ENCODE measurements around the gene TM4SF5. TPM values are rescaled to one million over a fixed set of nuclear protein-coding genes. Genes with fewer than 3 reads are reported as not detected.

TM4SF5 gene
- total RNA-seq, 1 donor from 2014 or later: not detected

DNA sequence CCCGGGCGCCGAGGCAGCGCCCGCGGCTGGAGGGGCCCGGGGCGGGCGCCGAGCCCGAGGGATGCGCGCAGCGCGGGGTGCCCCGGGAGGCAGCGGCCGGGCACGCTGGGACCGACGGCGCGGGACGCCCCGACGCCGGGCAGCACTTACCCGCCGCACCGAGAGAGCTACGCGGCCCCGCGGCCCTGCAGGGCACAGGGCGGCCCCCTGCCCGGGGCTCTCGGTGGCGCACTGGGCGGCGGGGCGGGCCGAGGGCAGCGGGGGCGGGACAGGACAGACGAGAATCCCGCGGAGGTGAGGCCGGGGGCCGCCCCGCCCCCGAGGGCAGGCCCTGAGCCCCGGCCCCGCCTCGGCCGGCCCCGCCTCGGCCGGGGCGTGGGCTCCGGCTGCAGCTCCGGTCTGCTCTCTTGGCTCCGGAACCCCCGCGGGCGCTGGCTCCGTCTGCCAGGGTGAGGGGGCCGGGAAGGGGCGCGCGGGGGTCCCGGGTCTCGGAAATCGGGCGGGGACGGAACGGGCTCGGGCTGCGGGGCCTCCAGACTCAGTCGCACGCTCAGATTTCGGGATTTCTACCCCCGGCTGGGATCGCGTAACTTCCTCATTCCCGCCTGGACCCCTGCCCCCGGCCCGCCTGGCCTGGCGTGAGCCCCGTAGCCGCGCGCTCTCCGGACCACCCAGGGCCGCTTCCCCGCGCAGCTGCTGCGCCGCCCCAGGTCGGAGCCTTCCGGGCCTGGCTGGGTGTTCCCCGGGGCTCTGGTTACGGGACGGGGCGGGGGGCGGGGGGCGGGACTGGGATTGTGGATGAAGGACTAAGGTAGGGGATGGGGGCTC is 35.3 kb downstream of the TM4SF5 start, which contains the start of gene PLD2:
PLD2 (plus strand) TSS at position 376 of the 828 bp plus-strand sequence. CDS start 621 bp downstream, outside the sequence.
- Mint-ChIP-seq H3K27me3 (ENCODE audit: low read depth) (no peaks in the 10 kb centered on the region), H3K9me3 (no peaks in the 10 kb centered on the region), H3K27ac (no peak within 1 kb of the TSS), H3K4me3 (ENCODE audit: low read depth) (peak within 1 kb of the TSS; percentile 77), H3K36me3 (ENCODE audit: low read depth) (peaks cover 10% of the 10 kb centered on the region), H3K4me1 (ENCODE audit: low read depth) (peaks cover 11% of the 10 kb centered on the region)
- intact Hi-C loops (cut with micrococcal nuclease): no loop called here
- peak; percentile 85 for DNase-seq (ENCODE audit: low spot score)

DNA sequence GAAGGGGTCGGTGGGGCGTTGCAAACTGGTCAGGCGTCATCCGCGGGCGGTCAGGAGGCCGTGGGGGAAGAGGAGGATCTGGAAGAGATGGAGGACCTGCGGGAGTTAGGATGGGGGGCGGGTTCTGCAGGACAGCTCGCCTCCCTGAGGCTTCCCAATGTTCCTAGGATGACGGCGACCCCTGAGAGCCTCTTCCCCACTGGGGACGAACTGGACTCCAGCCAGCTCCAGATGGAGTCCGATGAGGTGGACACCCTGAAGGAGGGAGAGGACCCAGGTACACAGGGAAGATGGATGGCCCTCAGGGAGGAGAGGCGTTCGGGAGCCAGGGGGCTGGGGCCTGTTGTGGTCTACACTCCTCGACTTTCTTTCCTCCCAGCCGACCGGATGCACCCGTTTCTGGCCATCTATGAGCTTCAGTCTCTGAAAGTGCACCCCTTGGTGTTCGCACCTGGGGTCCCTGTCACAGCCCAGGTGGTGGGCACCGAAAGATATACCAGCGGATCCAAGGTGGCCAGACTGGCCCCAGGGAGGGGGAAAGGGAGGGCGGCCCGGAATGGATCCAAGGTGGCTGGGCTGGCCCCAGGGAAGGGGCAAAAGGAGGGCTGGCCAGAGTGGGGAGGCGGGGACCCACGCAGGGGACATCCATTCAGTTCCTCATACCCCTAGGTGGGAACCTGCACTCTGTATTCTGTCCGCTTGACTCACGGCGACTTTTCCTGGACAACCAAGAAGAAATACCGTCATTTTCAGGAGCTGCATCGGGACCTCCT is 36.1 kb downstream of the TM4SF5 start:
- Mint-ChIP-seq H3K9me3 (no peaks in the 10 kb centered on the region), H3K4me3 (ENCODE audit: low read depth) (peak overlapping the region; percentile 77), H3K4me1 (ENCODE audit: low read depth) (peaks cover 11% of the 10 kb centered on the region), H3K27me3 (ENCODE audit: low read depth) (no peaks in the 10 kb centered on the region), H3K27ac (no peak overlapping the region), H3K36me3 (ENCODE audit: low read depth) (peaks cover 10% of the 10 kb centered on the region)
- DNase-seq (ENCODE audit: low spot score): no peak
- intact Hi-C loops (cut with micrococcal nuclease): no loop called here

DNA sequence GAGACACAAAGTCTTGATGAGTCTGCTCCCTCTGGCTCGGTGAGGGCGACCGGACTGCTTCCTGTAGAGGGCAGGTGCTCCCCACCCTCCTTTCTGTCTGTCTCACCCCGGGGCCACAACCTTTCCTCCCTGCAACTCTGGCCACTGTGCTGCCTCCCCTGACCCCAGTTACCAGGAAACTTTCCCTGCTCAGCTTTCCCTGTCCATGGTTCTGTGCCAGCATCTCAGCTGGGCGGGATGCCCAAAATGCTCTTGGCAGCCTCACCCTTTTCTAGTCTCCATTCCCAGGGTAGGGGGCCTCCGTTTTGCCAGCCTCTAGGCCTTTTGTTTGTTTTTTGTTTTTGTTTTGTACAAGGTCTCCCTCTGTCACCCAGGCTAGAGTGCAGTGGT is 36.7 kb downstream of the TM4SF5 start:
- Mint-ChIP-seq H3K27me3 (ENCODE audit: low read depth) (no peaks in the 10 kb centered on the region), H3K9me3 (no peaks in the 10 kb centered on the region), H3K4me1 (ENCODE audit: low read depth) (peaks cover 11% of the 10 kb centered on the region), H3K36me3 (ENCODE audit: low read depth) (peaks cover 10% of the 10 kb centered on the region), H3K27ac (no peak overlapping the region), H3K4me3 (ENCODE audit: low read depth) (peak overlapping the region; percentile 77)
- intact Hi-C loops (cut with micrococcal nuclease): no loop called here
- no peak for DNase-seq (ENCODE audit: low spot score)

DNA sequence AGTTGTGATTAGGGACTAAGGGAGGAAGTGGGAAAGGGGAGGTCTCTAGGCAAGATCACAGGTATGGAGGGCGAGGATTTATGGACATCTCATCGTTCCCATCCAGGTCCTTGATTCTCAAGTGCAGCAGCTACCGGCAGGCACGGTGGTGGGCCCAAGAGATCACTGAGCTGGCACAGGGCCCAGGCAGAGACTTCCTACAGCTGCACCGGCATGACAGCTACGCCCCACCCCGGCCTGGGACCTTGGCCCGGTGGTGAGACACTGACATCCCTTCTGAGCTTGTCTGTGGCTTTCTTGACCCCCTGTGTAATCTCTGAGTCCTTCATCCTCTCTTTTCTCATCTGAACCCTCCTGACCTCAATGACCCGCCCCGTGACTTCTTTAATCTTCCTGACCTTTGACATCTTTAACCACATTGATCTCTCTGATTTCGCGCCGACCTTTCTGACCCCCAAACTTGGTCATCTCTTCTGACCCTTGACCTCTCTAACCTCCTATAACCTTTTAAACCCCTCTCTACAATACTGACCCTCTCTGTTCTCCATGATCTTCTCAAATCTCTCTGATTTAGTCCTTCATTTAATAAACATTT is 39.1 kb downstream of the TM4SF5 start:
- DNase-seq (ENCODE audit: low spot score): no peak
- no peaks in the 10 kb centered on the region for H3K27me3 Mint-ChIP-seq (ENCODE audit: low read depth)
- no peak overlapping the region for H3K4me3 Mint-ChIP-seq (ENCODE audit: low read depth)
- H3K9me3 Mint-ChIP-seq: no peaks in the 10 kb centered on the region
- intact Hi-C loops (cut with micrococcal nuclease): no loop called here
- peaks cover 10% of the 10 kb centered on the region for H3K36me3 Mint-ChIP-seq (ENCODE audit: low read depth)
- H3K27ac Mint-ChIP-seq: no peak overlapping the region
- peaks cover 11% of the 10 kb centered on the region for H3K4me1 Mint-ChIP-seq (ENCODE audit: low read depth)

DNA sequence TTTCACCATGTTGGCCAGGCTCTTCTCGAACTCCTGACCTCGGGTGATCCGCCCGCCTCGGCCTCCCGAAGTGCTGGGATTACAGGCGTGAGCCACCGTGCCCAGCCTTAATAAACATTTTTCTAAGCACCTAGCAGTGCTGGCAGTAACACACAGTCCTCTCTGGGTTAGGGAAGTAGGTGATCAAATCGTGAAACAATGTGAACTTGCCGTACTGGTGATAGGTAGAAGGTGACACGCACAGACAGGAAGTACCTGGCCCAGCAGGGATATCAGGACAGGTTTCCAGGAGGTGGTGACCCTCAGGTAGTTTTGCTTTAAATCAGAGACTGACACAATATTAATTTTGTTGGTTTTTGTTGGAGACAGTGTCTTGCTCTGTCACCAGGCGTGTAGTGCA is 39.8 kb downstream of the TM4SF5 start:
- intact Hi-C loops (cut with micrococcal nuclease): no loop called here
- no peak overlapping the region for H3K4me3 Mint-ChIP-seq (ENCODE audit: low read depth)
- peaks cover 10% of the 10 kb centered on the region for H3K36me3 Mint-ChIP-seq (ENCODE audit: low read depth)
- H3K9me3 Mint-ChIP-seq: no peaks in the 10 kb centered on the region
- H3K4me1 Mint-ChIP-seq (ENCODE audit: low read depth): peaks cover 5% of the 10 kb centered on the region
- H3K27me3 Mint-ChIP-seq (ENCODE audit: low read depth): no peaks in the 10 kb centered on the region
- no peak for DNase-seq (ENCODE audit: low spot score)
- H3K27ac Mint-ChIP-seq: no peak overlapping the region

DNA sequence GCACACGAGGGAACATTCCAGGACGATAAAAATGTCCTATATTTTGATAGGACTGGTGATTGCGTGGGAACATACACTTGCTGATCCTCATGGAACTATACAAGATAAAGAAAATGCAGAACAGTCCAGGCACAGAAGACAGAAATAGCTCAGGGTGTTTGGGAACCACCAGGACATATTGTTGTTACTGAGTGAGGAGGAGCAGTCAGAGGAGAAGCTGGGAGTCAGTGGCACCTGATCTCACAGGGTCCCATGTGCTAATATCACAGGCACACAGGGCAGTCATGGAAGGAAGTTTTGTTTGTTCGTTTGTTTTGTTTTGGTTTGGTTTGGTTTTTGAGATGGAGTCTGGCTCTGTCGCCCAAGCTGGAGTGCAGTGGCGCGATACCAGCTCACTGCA is 41.0 kb downstream of the TM4SF5 start:
- Mint-ChIP-seq H3K36me3 (ENCODE audit: low read depth) (peaks cover 10% of the 10 kb centered on the region), H3K4me3 (ENCODE audit: low read depth) (no peak overlapping the region), H3K9me3 (no peaks in the 10 kb centered on the region), H3K27ac (no peak overlapping the region), H3K4me1 (ENCODE audit: low read depth) (peaks cover 2% of the 10 kb centered on the region), H3K27me3 (ENCODE audit: low read depth) (no peaks in the 10 kb centered on the region)
- intact Hi-C loops (cut with micrococcal nuclease): no loop called here
- DNase-seq (ENCODE audit: low spot score): no peak

DNA sequence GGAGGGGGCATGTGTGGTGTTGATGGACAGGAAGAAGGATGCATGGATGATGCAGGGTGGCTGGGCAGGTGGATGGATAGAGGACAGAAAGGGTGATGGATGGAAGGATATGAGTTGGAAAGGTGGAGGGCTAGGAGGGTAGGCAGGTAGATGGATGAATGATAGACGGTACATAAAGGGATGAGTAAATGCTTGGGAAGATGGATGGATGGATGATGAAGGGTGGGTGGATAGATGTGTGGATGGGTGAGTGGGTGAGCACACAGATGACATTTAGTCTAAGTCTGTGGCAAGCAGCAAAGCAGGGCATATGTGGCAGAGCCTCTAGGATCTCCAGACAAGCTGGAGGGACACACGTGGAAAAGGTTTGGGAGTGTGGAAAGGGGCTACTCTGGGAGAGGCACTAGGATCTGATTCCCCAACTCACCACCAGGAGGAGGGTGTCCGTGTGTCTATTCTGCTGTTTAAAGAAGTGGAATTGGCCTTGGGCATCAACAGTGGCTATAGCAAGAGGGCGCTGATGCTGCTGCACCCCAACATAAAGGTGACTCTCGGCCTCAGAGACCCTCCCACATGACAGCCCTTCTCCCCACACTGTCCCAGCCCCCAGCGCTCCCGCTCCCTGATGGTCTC is 43.5 kb downstream of the TM4SF5 start:
- Mint-ChIP-seq H3K27me3 (ENCODE audit: low read depth) (no peaks in the 10 kb centered on the region), H3K27ac (no peak overlapping the region), H3K9me3 (no peaks in the 10 kb centered on the region), H3K4me1 (ENCODE audit: low read depth) (no peaks in the 10 kb centered on the region), H3K4me3 (ENCODE audit: low read depth) (no peak overlapping the region), H3K36me3 (ENCODE audit: low read depth) (peaks cover 5% of the 10 kb centered on the region)
- intact Hi-C loops (cut with micrococcal nuclease): no loop called here
- DNase-seq (ENCODE audit: low spot score): no peak

DNA sequence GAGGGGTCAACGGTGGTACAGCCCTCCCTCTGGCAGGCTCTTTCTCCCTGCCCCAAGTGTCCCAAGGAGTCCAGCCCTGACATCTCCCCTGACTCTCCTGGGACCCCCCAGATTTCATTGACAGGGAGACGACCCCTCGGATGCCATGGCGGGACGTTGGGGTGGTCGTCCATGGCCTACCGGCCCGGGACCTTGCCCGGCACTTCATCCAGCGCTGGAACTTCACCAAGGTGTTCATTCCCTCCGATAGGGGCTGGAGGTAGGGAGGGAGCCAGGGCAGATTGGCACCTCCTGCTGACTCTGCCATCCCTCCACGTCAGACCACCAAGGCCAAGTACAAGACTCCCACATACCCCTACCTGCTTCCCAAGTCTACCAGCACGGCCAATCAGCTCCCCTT is 45.1 kb downstream of the TM4SF5 start:
- intact Hi-C loops (cut with micrococcal nuclease): no loop called here
- Mint-ChIP-seq H3K36me3 (ENCODE audit: low read depth) (no peaks in the 10 kb centered on the region), H3K4me1 (ENCODE audit: low read depth) (no peaks in the 10 kb centered on the region), H3K27ac (no peak overlapping the region), H3K9me3 (no peaks in the 10 kb centered on the region), H3K27me3 (ENCODE audit: low read depth) (no peaks in the 10 kb centered on the region), H3K4me3 (ENCODE audit: low read depth) (no peak overlapping the region)
- no peak for DNase-seq (ENCODE audit: low spot score)

DNA sequence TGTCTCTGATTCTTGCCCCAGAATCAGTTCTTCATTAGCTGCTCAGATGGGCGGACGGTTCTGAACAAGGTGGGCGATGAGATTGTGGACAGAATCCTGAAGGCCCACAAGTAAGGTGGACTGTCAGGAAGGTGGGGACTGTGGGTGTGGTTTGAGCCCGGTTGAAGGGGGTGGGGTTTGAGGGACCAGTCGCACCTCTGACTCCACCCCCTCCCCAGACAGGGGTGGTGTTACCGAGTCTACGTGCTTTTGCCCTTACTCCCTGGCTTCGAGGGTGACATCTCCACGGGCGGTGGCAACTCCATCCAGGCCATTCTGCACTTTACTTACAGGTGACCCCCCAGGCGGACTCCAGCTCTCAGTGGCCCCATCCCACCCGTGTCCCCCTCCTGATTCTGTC is 46.6 kb downstream of the TM4SF5 start:
- Mint-ChIP-seq H3K36me3 (ENCODE audit: low read depth) (no peaks in the 10 kb centered on the region), H3K9me3 (no peaks in the 10 kb centered on the region), H3K4me3 (ENCODE audit: low read depth) (no peak overlapping the region), H3K4me1 (ENCODE audit: low read depth) (no peaks in the 10 kb centered on the region), H3K27me3 (ENCODE audit: low read depth) (no peaks in the 10 kb centered on the region), H3K27ac (no peak overlapping the region)
- intact Hi-C loops (cut with micrococcal nuclease): no loop called here
- DNase-seq (ENCODE audit: low spot score): no peak

DNA sequence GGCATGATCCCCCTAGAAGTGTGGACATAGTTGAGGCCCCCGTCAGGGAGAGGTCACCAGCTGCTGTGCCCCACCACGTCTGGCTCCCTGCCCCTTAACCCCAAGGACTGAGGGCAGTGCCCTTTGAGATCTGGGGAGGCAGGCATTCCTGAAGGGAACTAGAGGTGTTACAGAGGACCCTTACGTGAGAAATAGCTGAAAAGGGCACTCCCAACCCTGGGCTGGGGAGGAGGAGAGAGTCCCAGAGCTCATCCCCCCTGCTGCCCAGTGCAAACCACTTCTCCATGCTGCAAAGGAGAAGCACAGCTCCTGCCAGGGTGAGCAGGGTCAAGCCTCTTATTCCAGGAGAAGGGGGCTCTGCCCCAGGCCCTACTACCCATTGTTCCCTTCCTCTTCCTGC is 51.1 kb downstream of the TM4SF5 start:
- no peaks in the 10 kb centered on the region for H3K36me3 Mint-ChIP-seq (ENCODE audit: low read depth)
- intact Hi-C loops (cut with micrococcal nuclease): no loop called here
- no peaks in the 10 kb centered on the region for H3K27me3 Mint-ChIP-seq (ENCODE audit: low read depth)
- no peak for DNase-seq (ENCODE audit: low spot score)
- H3K9me3 Mint-ChIP-seq: no peaks in the 10 kb centered on the region
- H3K4me1 Mint-ChIP-seq (ENCODE audit: low read depth): no peaks in the 10 kb centered on the region
- no peak overlapping the region for H3K27ac Mint-ChIP-seq
- no peak overlapping the region for H3K4me3 Mint-ChIP-seq (ENCODE audit: low read depth)

DNA sequence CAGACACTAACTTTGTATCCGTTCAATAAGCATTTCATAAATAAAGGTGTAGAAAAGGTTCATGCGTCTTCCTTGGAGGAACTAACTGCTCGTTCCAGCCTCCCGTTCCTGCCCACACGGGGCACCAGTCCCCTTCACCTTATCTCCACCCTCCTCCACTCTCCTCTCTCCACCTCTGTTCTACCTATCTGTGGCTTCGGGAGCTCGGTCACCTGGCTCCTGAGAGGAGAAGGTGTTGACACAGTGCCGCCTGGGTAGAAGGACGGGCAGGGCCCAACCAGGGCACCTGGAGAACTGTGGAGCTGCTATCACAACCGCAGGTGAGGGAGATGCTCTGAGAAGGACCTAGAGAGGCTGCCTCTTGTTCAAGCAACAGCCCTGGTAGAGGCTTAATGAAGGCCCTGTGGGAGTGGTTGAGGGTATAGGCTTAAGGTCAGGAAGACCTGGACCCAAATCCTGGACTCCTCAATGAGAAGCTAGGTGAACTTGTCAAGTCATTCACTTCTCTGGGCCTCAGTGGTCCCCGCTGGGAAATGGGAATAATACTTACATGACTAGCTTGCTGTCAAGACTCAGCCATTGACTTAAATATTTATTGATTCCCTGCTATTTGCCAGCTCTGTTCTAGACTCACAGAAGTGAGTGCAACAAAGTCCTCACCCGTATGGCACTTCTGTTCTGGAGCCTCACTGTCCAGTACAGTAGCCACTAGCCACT is 51.8 kb downstream of the TM4SF5 start:
- H3K36me3 Mint-ChIP-seq (ENCODE audit: low read depth): no peaks in the 10 kb centered on the region
- no peaks in the 10 kb centered on the region for H3K27me3 Mint-ChIP-seq (ENCODE audit: low read depth)
- no peaks in the 10 kb centered on the region for H3K4me1 Mint-ChIP-seq (ENCODE audit: low read depth)
- intact Hi-C loops (cut with micrococcal nuclease): no loop called here
- H3K27ac Mint-ChIP-seq: no peak overlapping the region
- H3K9me3 Mint-ChIP-seq: no peaks in the 10 kb centered on the region
- no peak overlapping the region for H3K4me3 Mint-ChIP-seq (ENCODE audit: low read depth)
- no peak for DNase-seq (ENCODE audit: low spot score)

DNA sequence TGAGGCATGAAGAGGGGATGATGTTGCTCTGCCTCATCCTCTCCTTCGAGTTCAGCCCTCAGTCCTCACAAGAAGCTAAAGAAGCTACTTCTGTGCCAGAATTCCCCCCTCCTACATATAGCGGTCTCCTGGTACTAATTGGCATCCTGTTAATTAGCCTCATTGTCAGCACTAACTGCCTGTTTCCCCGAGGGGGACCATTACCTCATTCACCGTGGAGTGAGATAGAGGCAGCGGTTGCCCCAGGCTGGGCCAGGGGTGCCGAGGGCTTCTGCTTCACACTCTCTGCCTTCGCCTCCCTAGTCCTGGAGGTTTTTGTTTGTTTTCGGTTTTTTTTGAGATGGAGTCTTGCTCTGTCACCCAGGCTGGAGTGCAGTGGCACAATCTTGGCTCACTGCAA is 55.7 kb downstream of the TM4SF5 start:
- H3K9me3 Mint-ChIP-seq: no peaks in the 10 kb centered on the region
- no peak overlapping the region for H3K4me3 Mint-ChIP-seq (ENCODE audit: low read depth)
- H3K27me3 Mint-ChIP-seq (ENCODE audit: low read depth): no peaks in the 10 kb centered on the region
- H3K36me3 Mint-ChIP-seq (ENCODE audit: low read depth): no peaks in the 10 kb centered on the region
- H3K4me1 Mint-ChIP-seq (ENCODE audit: low read depth): no peaks in the 10 kb centered on the region
- intact Hi-C loops (cut with micrococcal nuclease): no loop called here
- no peak for DNase-seq (ENCODE audit: low spot score)
- no peak overlapping the region for H3K27ac Mint-ChIP-seq

Measured in activated T-helper 2 cell treated with anti-CD3 and anti-CD28 coated beads, Interferon-gamma antibody, Interleukin-2, Interleukin-4, amounts not matched to agents 10 μg/mL and 5 μg/mL and 100 μg/mL, durations not matched to agents 14 hours and 24 hours and 36 hours (primary cell).